GM18505 (cell line): ENCODE measurements around the gene FUZ.

Source experiments
- ATAC-seq: cut with Tn5 transposase; IDR thresholded peaks from one replicate; pipeline ENCODE4 v1.9.1; 2021; ENCODE audit not compliant: unreplicated experiment
- POLR2A ChIP-seq: IDR thresholded peaks from 4 replicates; pipeline ENCODE4 v1.6.1; 2011; ENCODE audit warnings: borderline replicate concordance; ENCODE audit not compliant: insufficient read depth, insufficient read length; ENCODE audit errors: extremely low read depth

The FUZ gene

GRCh38 chr19:49855277-49855675, 42.2 kb upstream of the FUZ start:
- no peak for TF ChIP-seq POLR2A
- ATAC-seq = no peak

GRCh38 chr19:49854378-49855263, 41.5 kb upstream of the FUZ start:
- ATAC-seq = no peak
- peak; percentile 24 for TF ChIP-seq POLR2A

GRCh38 chr19:49853852-49854377, 40.8 kb upstream of the FUZ start:
- no peak for ATAC-seq
- no peak for TF ChIP-seq POLR2A

- no peak for ATAC-seq
- no peak for TF ChIP-seq POLR2A
These were observed 39.6 kb upstream of the FUZ start for GRCh38 chr19:49852631-49853126.

GRCh38 chr19:49851456-49852259, 38.6 kb upstream of the FUZ start:
- TF ChIP-seq POLR2A = no peak
- ATAC-seq = no peak

GRCh38 chr19:49850487-49851342, 37.6 kb upstream of the FUZ start, which contains the start of gene PTOV1:
Gene PTOV1 (plus strand): TSS chr19:49851159.
- TF ChIP-seq POLR2A = peak; percentile 60
- ATAC-seq = peak; percentile 76

- ATAC-seq = no peak
- no peak for TF ChIP-seq POLR2A
These were observed 37.1 kb upstream of the FUZ start for GRCh38 chr19:49850221-49850486.

- TF ChIP-seq POLR2A = no peak
- ATAC-seq = no peak
These were observed 36.5 kb upstream of the FUZ start for GRCh38 chr19:49849433-49850220.

- no peak for TF ChIP-seq POLR2A
- ATAC-seq = no peak
These were observed 35.8 kb upstream of the FUZ start for GRCh38 chr19:49848938-49849337.

- ATAC-seq = no peak
- no peak for TF ChIP-seq POLR2A
These were observed 34.9 kb upstream of the FUZ start for GRCh38 chr19:49847731-49848696.

GRCh38 chr19:49846408-49846807, 33.3 kb upstream of the FUZ start:
- ATAC-seq = no peak
- TF ChIP-seq POLR2A = no peak
